Activated CD4-positive, alpha-beta T cell treated with anti-CD3 and anti-CD28 coated beads for 1 hour (primary cell): ENCODE data around the gene NEK7.
"Not testable (repeated sequence)": the region's sequence is repeated elsewhere in the genome, so short reads cannot be mapped to it uniquely, and the experiment has no call there.

Source experiments
- DNase-seq: peaks from one replicate; pipeline ENCODE4 v3.0.0-alpha.2; 2020

Gene NEK7

GRCh38 chr1:198156745-198157240 is at the start of gene NEK7:
NEK7 (plus strand) TSS chr1:198156998; CDS start chr1:198232581, 75,583 bp downstream.
- DNase-seq = peak; percentile 36

DNA sequence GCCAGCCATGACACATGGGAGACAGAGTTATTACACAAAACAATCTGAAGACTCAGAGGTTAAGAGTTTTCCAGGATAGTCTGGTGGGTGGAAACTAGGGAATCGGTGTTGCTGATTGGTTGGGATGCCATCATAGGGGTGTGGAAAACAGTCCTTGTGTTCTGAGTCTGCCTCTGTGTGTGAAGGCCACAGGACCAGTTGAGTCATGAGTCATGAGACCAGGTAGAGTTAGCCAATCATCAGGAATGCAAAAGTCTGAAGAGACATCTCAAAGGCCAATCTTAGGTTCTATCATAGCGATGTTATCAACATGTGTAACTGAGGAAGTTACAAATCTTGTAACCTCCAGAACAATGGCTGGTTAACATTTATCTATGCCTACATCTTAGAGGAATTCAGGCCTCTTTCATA is 49.7 kb upstream of the NEK7 start:
- DNase-seq = no peak

GRCh38 chr1:198108636-198109370 is 48.0 kb upstream of the NEK7 start:
- DNase-seq = no peak

DNA sequence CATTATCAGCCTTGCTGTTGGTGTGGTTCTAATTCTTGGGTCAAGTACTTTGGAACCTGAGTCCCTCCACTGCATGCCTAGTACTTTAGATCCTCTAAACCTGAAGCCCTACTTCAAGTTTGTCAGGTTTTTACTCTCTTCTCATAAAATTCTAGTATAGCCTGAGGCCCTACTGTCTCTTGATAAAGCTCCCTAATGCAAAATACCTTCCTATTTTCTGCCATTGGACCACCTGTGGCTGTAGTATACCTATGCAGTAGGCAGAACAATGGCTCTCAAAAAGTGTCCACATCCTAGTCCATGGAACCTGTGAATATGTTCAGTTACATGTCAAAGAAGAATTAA is 47.5 kb upstream of the NEK7 start:
- DNase-seq = no peak

- DNase-seq = no peak
These were observed 43.5 kb upstream of the NEK7 start for GRCh38 chr1:198113342-198113750.

DNA sequence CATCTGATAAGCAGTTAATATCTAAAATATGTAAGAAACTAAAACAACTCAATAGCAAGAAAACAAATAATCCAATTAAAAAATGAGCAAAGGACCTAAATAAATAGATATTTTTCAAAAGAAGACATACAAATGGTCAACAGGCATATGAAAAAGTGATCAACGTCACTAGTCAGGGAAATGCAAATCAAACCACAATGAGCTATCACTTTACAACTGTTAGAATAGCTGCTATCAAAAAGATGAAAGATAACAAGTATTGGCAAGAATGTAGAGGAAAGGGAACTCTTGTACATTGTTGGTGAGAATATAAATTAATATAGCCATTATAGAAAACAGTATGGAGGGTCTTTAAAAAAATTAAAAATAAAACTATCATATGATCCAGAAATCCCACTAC is 40.7 kb upstream of the NEK7 start:
- no peak for DNase-seq

DNA sequence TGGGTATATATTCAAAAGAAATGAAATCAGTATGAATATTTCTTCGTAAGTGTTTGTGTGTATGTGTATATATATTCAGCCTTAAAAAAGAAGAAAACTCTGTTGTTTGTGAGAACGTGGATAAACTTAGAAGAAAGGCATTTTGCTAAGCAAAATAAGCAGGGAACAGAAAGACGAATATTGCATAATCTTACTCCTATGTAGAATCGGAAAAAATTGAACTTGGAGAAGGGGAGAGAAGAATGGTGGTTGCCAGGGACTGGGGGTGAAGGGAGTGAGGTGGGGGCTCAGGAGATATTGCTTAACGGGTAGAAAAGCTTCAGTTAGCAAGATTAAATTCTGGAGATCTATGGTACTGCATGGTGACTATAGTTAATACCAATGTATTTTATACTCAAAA is 40.3 kb upstream of the NEK7 start:
- no peak for DNase-seq

GRCh38 chr1:198117267-198117666 is 39.5 kb upstream of the NEK7 start:
- no peak for DNase-seq

DNA sequence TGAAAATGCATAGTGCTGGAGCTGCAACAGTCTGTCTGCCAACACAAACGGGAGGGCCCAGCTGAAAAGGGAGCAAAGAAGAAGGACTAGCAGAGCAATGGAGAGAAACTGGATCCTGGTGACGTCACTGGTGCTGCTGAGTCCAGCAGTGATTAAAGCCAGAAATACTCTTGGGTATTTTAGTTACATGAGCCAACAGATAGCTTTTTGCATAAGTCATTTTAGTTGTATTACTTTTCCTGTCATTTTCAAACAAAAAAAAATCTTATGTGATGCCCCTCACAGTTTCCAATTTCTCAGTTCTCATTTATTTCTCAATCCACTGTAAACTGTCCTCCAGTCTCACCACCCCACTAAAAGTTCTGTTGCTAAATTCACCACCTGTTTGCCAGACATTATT is 38.7 kb upstream of the NEK7 start:
- DNase-seq = no peak

DNA sequence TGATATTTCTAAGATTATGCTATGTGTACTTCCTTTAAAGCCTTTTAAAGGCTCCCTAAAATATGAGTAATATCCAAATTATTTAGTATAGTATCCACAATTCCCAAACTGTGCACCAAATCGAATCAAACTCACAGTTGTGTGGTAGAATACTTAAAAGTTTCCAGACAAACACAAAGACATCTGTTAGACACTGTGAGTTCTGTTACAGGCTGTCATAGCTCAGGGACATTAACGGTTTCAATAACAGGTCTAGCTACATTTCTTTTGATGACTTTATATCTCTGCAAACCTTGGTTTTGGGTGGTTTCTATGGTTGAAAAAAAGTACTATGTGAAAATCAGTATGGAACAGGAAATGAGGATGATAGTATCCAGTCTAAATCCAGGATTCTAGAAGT is 36.9 kb upstream of the NEK7 start:
- DNase-seq = no peak

GRCh38 chr1:198121056-198121826 is 35.6 kb upstream of the NEK7 start:
- DNase-seq = no peak

GRCh38 chr1:198122693-198123092 is 34.1 kb upstream of the NEK7 start:
- DNase-seq = no peak

- no peak for DNase-seq
These were observed 33.7 kb upstream of the NEK7 start for GRCh38 chr1:198123133-198123532.

GRCh38 chr1:198124673-198125072 is 32.1 kb upstream of the NEK7 start:
- DNase-seq = no peak

- no peak for DNase-seq
These were observed 30.6 kb upstream of the NEK7 start for GRCh38 chr1:198125995-198126735.

GRCh38 chr1:198128533-198128932 is 28.3 kb upstream of the NEK7 start:
- DNase-seq = no peak

GRCh38 chr1:198130053-198130452 is 26.7 kb upstream of the NEK7 start:
- DNase-seq = not testable (repeated sequence)

DNA sequence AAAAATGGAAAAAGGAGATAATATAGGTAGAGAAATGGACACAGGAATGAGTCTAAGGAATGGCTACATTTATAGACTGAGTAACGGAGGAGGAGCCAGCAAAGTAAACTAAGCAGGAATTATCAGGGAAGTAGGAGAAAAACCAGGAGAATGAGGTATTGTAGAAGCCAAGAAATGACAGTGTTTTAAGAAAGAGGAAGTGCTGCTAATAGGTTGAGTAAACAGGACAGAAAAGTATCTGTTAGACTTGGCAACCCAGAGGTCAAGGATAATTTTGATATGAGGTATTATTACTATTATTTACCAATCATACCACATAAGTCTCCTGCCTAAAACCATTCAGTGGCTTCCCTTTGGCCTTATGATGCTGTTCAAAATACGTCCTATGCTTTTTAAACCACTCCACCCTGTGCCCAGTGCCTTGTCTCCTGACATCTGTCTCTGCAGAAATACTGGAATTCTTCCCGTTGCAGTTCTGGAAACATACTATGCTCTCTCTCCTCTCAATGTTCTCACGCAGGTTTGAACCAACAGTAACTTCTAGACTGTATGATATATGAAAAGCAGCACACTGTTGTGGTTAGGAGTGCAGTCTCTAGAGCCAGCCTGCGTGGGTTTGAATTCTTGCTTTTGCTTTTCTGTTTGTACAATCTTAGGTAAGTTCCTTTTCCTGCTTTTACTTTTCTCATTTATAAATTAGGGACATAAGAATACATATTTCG is 24.6 kb upstream of the NEK7 start:
- DNase-seq = no peak

DNA sequence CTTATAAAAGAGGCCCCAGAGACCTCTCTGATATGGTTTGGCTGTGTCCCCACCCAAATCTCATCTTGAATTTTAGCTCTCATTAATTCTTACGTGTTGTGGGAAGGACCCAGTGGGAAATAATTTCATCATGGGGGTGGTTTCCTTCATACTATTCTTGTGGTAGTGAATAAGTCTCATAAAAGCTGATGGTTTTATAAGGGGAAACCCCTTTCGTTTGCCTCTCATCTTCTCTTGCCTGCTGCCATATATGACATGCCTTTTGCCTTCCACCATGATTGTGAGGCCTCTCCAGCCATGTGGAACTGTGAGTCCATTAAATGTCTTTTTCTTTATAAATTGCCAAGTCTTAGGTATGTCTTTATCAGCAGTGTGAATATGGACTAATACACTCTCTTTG is 22.5 kb upstream of the NEK7 start:
- DNase-seq = no peak

GRCh38 chr1:198135366-198135765 is 21.4 kb upstream of the NEK7 start:
- no peak for DNase-seq

- DNase-seq = no peak
These were observed 15.0 kb upstream of the NEK7 start for GRCh38 chr1:198141668-198142351.

- no peak for DNase-seq
These were observed 13.0 kb upstream of the NEK7 start for GRCh38 chr1:198143797-198144196.
